ENCODE data around the gene MACF1. TPM values are rescaled to one million over a fixed set of nuclear protein-coding genes. Genes with fewer than 3 reads are reported as not detected.

The MACF1 gene
- total and polyA plus RNA-seq, 2 of the 13 experiments (the other 11 are each of a cell fraction or from before 2014, with no cell fraction given), result 36.7 to 65.4 TPM

DNA sequence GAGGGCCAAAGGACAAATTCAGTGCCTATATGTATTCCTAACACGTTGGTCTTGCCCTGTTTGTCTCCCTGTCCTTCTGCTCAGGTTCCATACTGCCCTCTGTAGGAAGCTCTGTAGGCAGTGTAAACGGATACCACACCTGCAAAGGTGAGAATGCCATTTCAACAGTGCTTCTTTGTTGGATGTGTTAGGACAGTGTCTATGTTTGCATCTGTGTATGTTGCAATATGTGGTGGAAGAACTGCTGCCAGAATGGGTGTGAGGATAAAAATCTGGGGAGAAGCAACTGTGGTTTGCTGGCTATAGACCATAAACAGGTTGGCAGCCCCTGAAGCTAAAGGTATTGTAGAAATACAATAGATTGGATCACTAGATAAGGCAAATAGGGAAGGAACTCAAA is 173.9 kb downstream of the MACF1 start (continued):
- no peak for TF ChIP-seq DR1 (CRISPR knock-in tag; IDR thresholded peaks at IDR 0.05)
- TF ChIP-seq IRF2 (CRISPR knock-in tag; IDR thresholded peaks at IDR 0.05), result 0 out of 2 replicates have a peak, but pooled peaks have one; percentile 46
- TF ChIP-seq REPIN1 (CRISPR knock-in tag; IDR thresholded peaks at IDR 0.05; ENCODE audit: borderline replicate concordance, low read depth), result peak; percentile 72; the same call in 1 of the 2 replicates
- no peak for TF ChIP-seq NFE2L2 (IDR thresholded peaks at IDR 0.05; ENCODE audit: low read length)
- no peak for TF ChIP-seq ELF4 (CRISPR knock-in tag; IDR thresholded peaks at IDR 0.05; ENCODE audit: borderline replicate concordance)
- peak; percentile 66 for TF ChIP-seq GATAD2A (CRISPR knock-in tag; IDR thresholded peaks at IDR 0.05)
- TF ChIP-seq SRSF1 (optimal IDR thresholded peaks at IDR 0.05; ENCODE audit: low read depth, low read length), result no peak
- TF ChIP-seq TGIF2 (CRISPR knock-in tag; IDR thresholded peaks at IDR 0.05), result peak; percentile 59; the same call in 1 of the 2 replicates
- TF ChIP-seq HNF4A (CRISPR knock-in tag; IDR thresholded peaks at IDR 0.05), result peak; percentile 51
- no peak for TF ChIP-seq ZNF138 (CRISPR knock-in tag; IDR thresholded peaks at IDR 0.05; ENCODE audit: low read depth)
- peak; percentile 96 for TF ChIP-seq CEBPG (CRISPR knock-in tag; IDR thresholded peaks at IDR 0.05)
- no peak for TF ChIP-seq ZNF543 (CRISPR knock-in tag; IDR thresholded peaks at IDR 0.05)
- TF ChIP-seq ZNF354B (CRISPR knock-in tag; IDR thresholded peaks at IDR 0.05), result no peak
- no peak for TF ChIP-seq ZNF841 (CRISPR knock-in tag; IDR thresholded peaks at IDR 0.05; ENCODE audit: borderline replicate concordance)
- TF ChIP-seq SMC3 (IDR thresholded peaks at IDR 0.05; ENCODE audit: low read length), result peak; percentile 66
- 0 out of 2 replicates have a peak, but pooled peaks have one; percentile 49 for TF ChIP-seq ZNF792 (CRISPR knock-in tag; IDR thresholded peaks at IDR 0.05)
- peak; percentile 81 for TF ChIP-seq TEAD3 (CRISPR knock-in tag; optimal IDR thresholded peaks at IDR 0.05; ENCODE audit: borderline replicate concordance)
- 0 out of 2 replicates have a peak, but pooled peaks have one; percentile 31 for TF ChIP-seq ZNF557 (CRISPR knock-in tag; IDR thresholded peaks at IDR 0.05)
- peak; percentile 60; the same call in 1 of the 2 replicates for TF ChIP-seq SIX4 (CRISPR knock-in tag; IDR thresholded peaks at IDR 0.05)
- no peak for TF ChIP-seq FLYWCH1 (CRISPR knock-in tag; IDR thresholded peaks at IDR 0.05)
- no peak for TF ChIP-seq ZNF350 (CRISPR knock-in tag; IDR thresholded peaks at IDR 0.05; ENCODE audit: borderline replicate concordance, low read depth)
- 0 out of 2 replicates have a peak, but pooled peaks have one; percentile 22 for TF ChIP-seq MED1 (CRISPR knock-in tag; IDR thresholded peaks at IDR 0.05)
- no peak for TF ChIP-seq POLR2A (IDR thresholded peaks at IDR 0.05; ENCODE audit: insufficient read depth in 1 of 2, low read depth in 2 of 2, low read length in 2 of 2)
- TF ChIP-seq ZNF260 (CRISPR knock-in tag; IDR thresholded peaks at IDR 0.05; ENCODE audit: borderline replicate concordance, low read depth), result no peak
- TF ChIP-seq ZFP36L1 (CRISPR knock-in tag; IDR thresholded peaks at IDR 0.05), result no peak
- peak; percentile 28; the same call in 1 of the 2 replicates for TF ChIP-seq SALL1 (CRISPR knock-in tag; IDR thresholded peaks at IDR 0.05)
- no peak for TF ChIP-seq ONECUT2 (CRISPR knock-in tag; IDR thresholded peaks at IDR 0.05)
- TF ChIP-seq, protein P1, sequence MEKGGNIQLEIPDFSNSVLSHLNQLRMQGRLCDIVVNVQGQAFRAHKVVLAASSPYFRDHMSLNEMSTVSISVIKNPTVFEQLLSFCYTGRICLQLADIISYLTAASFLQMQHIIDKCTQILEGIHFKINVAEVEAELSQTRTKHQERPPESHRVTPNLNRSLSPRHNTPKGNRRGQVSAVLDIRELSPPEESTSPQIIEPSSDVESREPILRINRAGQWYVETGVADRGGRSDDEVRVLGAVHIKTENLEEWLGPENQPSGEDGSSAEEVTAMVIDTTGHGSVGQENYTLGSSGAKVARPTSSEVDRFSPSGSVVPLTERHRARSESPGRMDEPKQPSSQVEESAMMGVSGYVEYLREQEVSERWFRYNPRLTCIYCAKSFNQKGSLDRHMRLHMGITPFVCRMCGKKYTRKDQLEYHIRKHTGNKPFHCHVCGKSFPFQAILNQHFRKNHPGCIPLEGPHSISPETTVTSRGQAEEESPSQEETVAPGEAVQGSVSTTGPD (CRISPR knock-in tag; IDR thresholded peaks at IDR 0.05), result no peak
- peak; percentile 48 for TF ChIP-seq XRCC5 (optimal IDR thresholded peaks at IDR 0.05; ENCODE audit: low read length)
- peak; percentile 66 for TF ChIP-seq SAP130 (CRISPR knock-in tag; IDR thresholded peaks at IDR 0.05; ENCODE audit: low read depth)
- TF ChIP-seq ZNF644 (CRISPR knock-in tag; IDR thresholded peaks at IDR 0.05; ENCODE audit: low read depth), result 0 out of 2 replicates have a peak, but pooled peaks have one; percentile 50
- TF ChIP-seq, protein P2, sequence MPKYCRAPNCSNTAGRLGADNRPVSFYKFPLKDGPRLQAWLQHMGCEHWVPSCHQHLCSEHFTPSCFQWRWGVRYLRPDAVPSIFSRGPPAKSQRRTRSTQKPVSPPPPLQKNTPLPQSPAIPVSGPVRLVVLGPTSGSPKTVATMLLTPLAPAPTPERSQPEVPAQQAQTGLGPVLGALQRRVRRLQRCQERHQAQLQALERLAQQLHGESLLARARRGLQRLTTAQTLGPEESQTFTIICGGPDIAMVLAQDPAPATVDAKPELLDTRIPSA (CRISPR knock-in tag; IDR thresholded peaks at IDR 0.05; ENCODE audit: borderline replicate concordance), result no peak
- no peak for TF ChIP-seq ZNF549 (CRISPR knock-in tag; IDR thresholded peaks at IDR 0.05)
- TF ChIP-seq REL (CRISPR knock-in tag; conservative IDR thresholded peaks at IDR 0.05), result no peak
- TF ChIP-seq BHLHE40 (IDR thresholded peaks at IDR 0.05; ENCODE audit: low read length), result no peak
- no peak for TF ChIP-seq ZNF619 (CRISPR knock-in tag; IDR thresholded peaks at IDR 0.05)
- TF ChIP-seq ZFP62 (CRISPR knock-in tag; IDR thresholded peaks at IDR 0.05), result no peak

Measured in HepG2 (cell line).